Liver (tissue), 9 donors: ENCODE data around the gene ATXN10. TPM values are rescaled to one million over a fixed set of nuclear protein-coding genes. Genes with fewer than 3 reads are reported as not detected.

Experiments
- DNase-seq: peaks from one replicate; pipeline ENCODE4 v3.0.0-alpha.2; 2017; ENCODE audit warnings: low spot score
- H3K27ac ChIP-seq, 2 donors: one replicate each; pipeline ENCODE4 v1.7.0; 2013; ENCODE audit warnings: inconsistent platforms in 2 of 2, low read length in 2 of 2, control low read depth in 1 of 2, low read depth in 1 of 2, mild to moderate bottlenecking in 1 of 2
- H3K27me3 ChIP-seq, 4 donors: one replicate each; pipeline versions ENCODE4 v1.6.1 to v1.7.0; 2013; ENCODE audit warnings: low read length in 3 of 4, inconsistent platforms in 1 of 4, mild to moderate bottlenecking in 1 of 4, moderate library complexity in 1 of 4; ENCODE audit not compliant: control insufficient read depth in 4 of 4, insufficient read depth in 4 of 4
- H3K36me3 ChIP-seq, 4 donors: one replicate each; pipeline versions ENCODE4 v1.6.1 to v1.7.0; 2013; ENCODE audit warnings: low read length in 3 of 4, mild to moderate bottlenecking in 3 of 4, low read depth in 1 of 4, moderate library complexity in 1 of 4; ENCODE audit not compliant: control insufficient read depth in 4 of 4, insufficient read depth in 3 of 4
- H3K4me1 ChIP-seq, 4 donors: one replicate each; pipeline versions ENCODE4 v1.6.1 to v1.7.0; 2013; ENCODE audit warnings: low read length in 3 of 4, mild to moderate bottlenecking in 3 of 4, moderate library complexity in 1 of 4; ENCODE audit not compliant: control insufficient read depth in 4 of 4, insufficient read depth in 4 of 4
- H3K4me3 ChIP-seq, 3 donors: one replicate each; pipeline versions ENCODE4 v1.6.1 to v1.7.0; 2013; ENCODE audit warnings: low read length in 3 of 3, control low read depth in 1 of 3, low read depth in 1 of 3, mild to moderate bottlenecking in 1 of 3
- H3K9ac ChIP-seq, 2 donors: one replicate each; pipeline ENCODE4 v1.7.0; 2013; ENCODE audit warnings: low read length in 2 of 2, mild to moderate bottlenecking in 2 of 2, moderate library complexity in 2 of 2, control low read depth in 1 of 2, low read depth in 1 of 2
- H3K9me3 ChIP-seq, 4 donors: one replicate each; pipeline versions ENCODE4 v1.6.1 to v1.7.0; 2013; ENCODE audit warnings: low read length in 3 of 4; ENCODE audit not compliant: control insufficient read depth in 4 of 4
- EGR1 ChIP-seq, 2 donors: IDR thresholded peaks; 2 replicates each; pipeline ENCODE4 v1.6.1; 2016 to 2018; ENCODE audit warnings: antibody characterized with exemption in 2 of 2, low read depth in 2 of 2
- FOXA1 ChIP-seq: IDR thresholded peaks from 2 replicates; pipeline ENCODE4 v1.6.1; 2016; ENCODE audit warnings: antibody characterized with exemption
- FOXA2 ChIP-seq: IDR thresholded peaks from 2 replicates; pipeline ENCODE4 v1.6.1; 2016; ENCODE audit warnings: antibody characterized with exemption
- GABPA ChIP-seq, 2 donors: IDR thresholded peaks in 1 of 2; conservative IDR thresholded peaks in 1 of 2; 2 replicates each; pipeline ENCODE4 v1.6.1; 2016; ENCODE audit warnings: antibody characterized with exemption in 2 of 2, mild to moderate bottlenecking in 1 of 2, moderate library complexity in 1 of 2
- HNF4A ChIP-seq, 2 donors: conservative IDR thresholded peaks; 2 replicates each; pipeline ENCODE4 v1.6.1; 2016; ENCODE audit warnings: antibody characterized with exemption in 2 of 2, mild to moderate bottlenecking in 2 of 2
- HNF4G ChIP-seq: IDR thresholded peaks from 2 replicates; pipeline ENCODE4 v1.6.1; 2016; ENCODE audit warnings: antibody characterized with exemption
- NR2F2 ChIP-seq: IDR thresholded peaks from 2 replicates; pipeline ENCODE4 v1.6.1; 2016; ENCODE audit warnings: antibody characterized with exemption
- RXRA ChIP-seq, 2 donors: IDR thresholded peaks; 2 replicates each; pipeline ENCODE4 v1.6.1; 2017 to 2018; ENCODE audit warnings: antibody characterized with exemption in 2 of 2, mild to moderate bottlenecking in 1 of 2
- TAF1 ChIP-seq: conservative IDR thresholded peaks from 2 replicates; pipeline ENCODE4 v1.6.1; 2016; ENCODE audit warnings: antibody characterized with exemption, mild to moderate bottlenecking
- YY1 ChIP-seq: IDR thresholded peaks from 2 replicates; pipeline ENCODE4 v1.6.1; 2016; ENCODE audit warnings: antibody characterized with exemption, mild to moderate bottlenecking
- WGBS: extraction: QIAGEN DNeasy Blood & Tissue Kit; methylation state at CpG from one replicate; pipeline ENCODE4 v1.1.7; 2013; 5-methylcytosine and 5-hydroxymethylcytosine counted together
- polyA plus RNA-seq, 2 donors: library from polyadenylated mRNA; stranded (reverse) in 1 of 2; unstranded in 1 of 2; fragments of 200-250 nt in 1 of 2; fragments of >200 nt in 1 of 2; fragmentation: Nextera tagmentation in 1 of 2; extraction: Ambion mirVana in 1 of 2; gene quantifications; one replicate each; pipeline versions ENCODE4 v1.2.1 to v1.2.3, GENCODE V29; 2013 to 2015
- total RNA-seq, 2 donors: library from RNA; depleted of rRNA; stranded (reverse); fragments of >200 nt; gene quantifications; one replicate each; pipeline ENCODE4 v1.2.3, GENCODE V29; 2014
- TF ChIP-seq, protein P1 (sequence below): fragments of 150-350 bp; IDR thresholded peaks from 2 replicates; pipeline ENCODE4 v1.5.1; 2017; ENCODE audit warnings: improper control_type of control experiment, low read depth, low read length; ENCODE audit not compliant: missing input control
- TF ChIP-seq, protein P2 (sequence below): IDR thresholded peaks from 2 replicates; pipeline ENCODE4 v1.6.1; 2016; ENCODE audit warnings: antibody characterized with exemption
- TF ChIP-seq, protein P3 (sequence below): IDR thresholded peaks from 2 replicates; pipeline ENCODE4 v1.6.1; 2016; ENCODE audit warnings: antibody characterized with exemption
- TF ChIP-seq, protein P4 (sequence below): IDR thresholded peaks from 2 replicates; pipeline ENCODE4 v1.6.1; 2016; ENCODE audit warnings: antibody characterized with exemption
- TF ChIP-seq, protein P5 (sequence below): IDR thresholded peaks from 2 replicates; pipeline ENCODE4 v1.6.1; 2016; ENCODE audit warnings: antibody characterized with exemption, mild to moderate bottlenecking
- donor health status: healthy.
- donor health status: healthy.
- donor health status: healthy.
- donor health status: healthy.
- donor health status: healthy.

Gene ATXN10
- total and polyA plus RNA-seq, 4 donors, result 34.9 to 100 (median 69.7) TPM

DNA sequence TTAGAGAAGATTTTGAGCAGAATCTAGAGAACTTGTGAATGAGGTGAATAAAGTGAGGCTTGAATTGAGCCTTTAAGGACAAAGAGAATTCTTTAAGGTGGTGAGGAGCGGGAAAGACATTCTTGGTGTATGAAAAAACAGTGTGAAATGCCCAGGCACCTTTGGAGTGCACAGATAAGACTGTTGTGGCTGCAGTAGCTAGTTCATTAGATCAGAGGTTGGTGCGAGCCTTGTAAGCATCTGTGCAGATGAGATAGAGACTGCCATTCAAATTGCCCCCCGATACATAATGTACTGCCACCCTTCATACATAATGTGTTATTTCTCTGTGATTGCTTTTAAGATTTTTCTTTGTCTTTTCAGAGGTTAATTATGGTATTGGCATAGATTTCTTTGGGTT, 31.3 kb downstream of the ATXN10 start:
- no peaks in the 10 kb centered on the region for H3K9me3 ChIP-seq
- peaks cover 0 to 3% (median under 1%) of the 10 kb centered on the region in 4 donors for H3K4me1 ChIP-seq
- H3K9ac ChIP-seq, result no peak overlapping the region
- no peak for DNase-seq
- H3K36me3 ChIP-seq, result peaks cover 1 to 31% (median 23%) of the 10 kb centered on the region in 4 donors
- H3K4me3 ChIP-seq, result no peak overlapping the region
- no peak overlapping the region for H3K27ac ChIP-seq
- WGBS, result 97% methylated on average over 3 of the region's 3 CpGs
- H3K27me3 ChIP-seq, result no peaks in the 10 kb centered on the region
- TF ChIP-seq, protein P1, sequence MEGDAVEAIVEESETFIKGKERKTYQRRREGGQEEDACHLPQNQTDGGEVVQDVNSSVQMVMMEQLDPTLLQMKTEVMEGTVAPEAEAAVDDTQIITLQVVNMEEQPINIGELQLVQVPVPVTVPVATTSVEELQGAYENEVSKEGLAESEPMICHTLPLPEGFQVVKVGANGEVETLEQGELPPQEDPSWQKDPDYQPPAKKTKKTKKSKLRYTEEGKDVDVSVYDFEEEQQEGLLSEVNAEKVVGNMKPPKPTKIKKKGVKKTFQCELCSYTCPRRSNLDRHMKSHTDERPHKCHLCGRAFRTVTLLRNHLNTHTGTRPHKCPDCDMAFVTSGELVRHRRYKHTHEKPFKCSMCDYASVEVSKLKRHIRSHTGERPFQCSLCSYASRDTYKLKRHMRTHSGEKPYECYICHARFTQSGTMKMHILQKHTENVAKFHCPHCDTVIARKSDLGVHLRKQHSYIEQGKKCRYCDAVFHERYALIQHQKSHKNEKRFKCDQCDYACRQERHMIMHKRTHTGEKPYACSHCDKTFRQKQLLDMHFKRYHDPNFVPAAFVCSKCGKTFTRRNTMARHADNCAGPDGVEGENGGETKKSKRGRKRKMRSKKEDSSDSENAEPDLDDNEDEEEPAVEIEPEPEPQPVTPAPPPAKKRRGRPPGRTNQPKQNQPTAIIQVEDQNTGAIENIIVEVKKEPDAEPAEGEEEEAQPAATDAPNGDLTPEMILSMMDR, result no peak
- TF ChIP-seq, protein P2, sequence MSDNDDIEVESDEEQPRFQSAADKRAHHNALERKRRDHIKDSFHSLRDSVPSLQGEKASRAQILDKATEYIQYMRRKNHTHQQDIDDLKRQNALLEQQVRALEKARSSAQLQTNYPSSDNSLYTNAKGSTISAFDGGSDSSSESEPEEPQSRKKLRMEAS, result no peak
- TF ChIP-seq FOXA1 (no peak), FOXA2 (no peak), NR2F2 (no peak), EGR1 (IDR thresholded peaks at IDR 0.05; ENCODE audit: low read depth in 2 of 2) (no peak), RXRA (IDR thresholded peaks at IDR 0.05) (no peak), HNF4G (no peak)
- TF ChIP-seq, protein P3, sequence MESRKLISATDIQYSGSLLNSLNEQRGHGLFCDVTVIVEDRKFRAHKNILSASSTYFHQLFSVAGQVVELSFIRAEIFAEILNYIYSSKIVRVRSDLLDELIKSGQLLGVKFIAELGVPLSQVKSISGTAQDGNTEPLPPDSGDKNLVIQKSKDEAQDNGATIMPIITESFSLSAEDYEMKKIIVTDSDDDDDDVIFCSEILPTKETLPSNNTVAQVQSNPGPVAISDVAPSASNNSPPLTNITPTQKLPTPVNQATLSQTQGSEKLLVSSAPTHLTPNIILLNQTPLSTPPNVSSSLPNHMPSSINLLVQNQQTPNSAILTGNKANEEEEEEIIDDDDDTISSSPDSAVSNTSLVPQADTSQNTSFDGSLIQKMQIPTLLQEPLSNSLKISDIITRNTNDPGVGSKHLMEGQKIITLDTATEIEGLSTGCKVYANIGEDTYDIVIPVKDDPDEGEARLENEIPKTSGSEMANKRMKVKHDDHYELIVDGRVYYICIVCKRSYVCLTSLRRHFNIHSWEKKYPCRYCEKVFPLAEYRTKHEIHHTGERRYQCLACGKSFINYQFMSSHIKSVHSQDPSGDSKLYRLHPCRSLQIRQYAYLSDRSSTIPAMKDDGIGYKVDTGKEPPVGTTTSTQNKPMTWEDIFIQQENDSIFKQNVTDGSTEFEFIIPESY, result no peak

DNA sequence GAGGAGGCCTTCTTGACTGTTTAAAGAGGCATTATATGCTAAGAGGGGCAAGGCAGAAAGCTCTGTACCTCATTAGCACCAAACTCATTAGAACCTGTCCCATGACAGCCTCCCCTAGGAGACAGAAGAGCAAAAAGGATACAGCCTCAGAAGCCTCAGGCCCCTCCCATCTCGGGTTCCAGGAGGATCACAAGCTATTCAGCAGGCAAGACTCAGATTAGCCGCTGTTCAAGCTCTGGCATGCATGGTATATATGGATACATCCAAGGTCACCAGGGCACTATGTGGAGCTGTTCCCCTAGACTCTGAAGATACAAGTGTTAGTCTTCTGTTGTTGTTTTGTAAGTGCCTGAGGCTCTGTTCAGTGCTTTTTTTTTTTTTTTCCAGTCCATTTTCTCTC, 32.1 kb downstream of the ATXN10 start:
- peaks cover 1 to 29% (median 21%) of the 10 kb centered on the region in 4 donors for H3K36me3 ChIP-seq
- H3K9me3 ChIP-seq, result no peaks in the 10 kb centered on the region
- WGBS, result 93% methylated on average over 2 of the region's 2 CpGs
- peaks cover 0 to 10% (median 4%) of the 10 kb centered on the region in 4 donors for H3K4me1 ChIP-seq
- no peak overlapping the region for H3K9ac ChIP-seq
- H3K27me3 ChIP-seq, result no peaks in the 10 kb centered on the region
- H3K4me3 ChIP-seq, result no peak overlapping the region
- TF ChIP-seq, protein P2, result no peak
- TF ChIP-seq, protein P1, result no peak
- no peak for TF ChIP-seq HNF4A (conservative IDR thresholded peaks at IDR 0.05)
- TF ChIP-seq YY1, result no peak
- TF ChIP-seq TAF1, result no peak
- no peak for TF ChIP-seq FOXA2
- no peak for TF ChIP-seq GABPA (IDR thresholded peaks at IDR 0.05 in 1 of 2, conservative IDR thresholded peaks at IDR 0.05 in 1 of 2)
- no peak for TF ChIP-seq FOXA1
- TF ChIP-seq, protein P4, sequence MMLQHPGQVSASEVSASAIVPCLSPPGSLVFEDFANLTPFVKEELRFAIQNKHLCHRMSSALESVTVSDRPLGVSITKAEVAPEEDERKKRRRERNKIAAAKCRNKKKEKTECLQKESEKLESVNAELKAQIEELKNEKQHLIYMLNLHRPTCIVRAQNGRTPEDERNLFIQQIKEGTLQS, result no peak
- no peak for TF ChIP-seq NR2F2
- TF ChIP-seq, protein P3, result no peak
- TF ChIP-seq RXRA (IDR thresholded peaks at IDR 0.05), result no peak
- TF ChIP-seq, protein P5, sequence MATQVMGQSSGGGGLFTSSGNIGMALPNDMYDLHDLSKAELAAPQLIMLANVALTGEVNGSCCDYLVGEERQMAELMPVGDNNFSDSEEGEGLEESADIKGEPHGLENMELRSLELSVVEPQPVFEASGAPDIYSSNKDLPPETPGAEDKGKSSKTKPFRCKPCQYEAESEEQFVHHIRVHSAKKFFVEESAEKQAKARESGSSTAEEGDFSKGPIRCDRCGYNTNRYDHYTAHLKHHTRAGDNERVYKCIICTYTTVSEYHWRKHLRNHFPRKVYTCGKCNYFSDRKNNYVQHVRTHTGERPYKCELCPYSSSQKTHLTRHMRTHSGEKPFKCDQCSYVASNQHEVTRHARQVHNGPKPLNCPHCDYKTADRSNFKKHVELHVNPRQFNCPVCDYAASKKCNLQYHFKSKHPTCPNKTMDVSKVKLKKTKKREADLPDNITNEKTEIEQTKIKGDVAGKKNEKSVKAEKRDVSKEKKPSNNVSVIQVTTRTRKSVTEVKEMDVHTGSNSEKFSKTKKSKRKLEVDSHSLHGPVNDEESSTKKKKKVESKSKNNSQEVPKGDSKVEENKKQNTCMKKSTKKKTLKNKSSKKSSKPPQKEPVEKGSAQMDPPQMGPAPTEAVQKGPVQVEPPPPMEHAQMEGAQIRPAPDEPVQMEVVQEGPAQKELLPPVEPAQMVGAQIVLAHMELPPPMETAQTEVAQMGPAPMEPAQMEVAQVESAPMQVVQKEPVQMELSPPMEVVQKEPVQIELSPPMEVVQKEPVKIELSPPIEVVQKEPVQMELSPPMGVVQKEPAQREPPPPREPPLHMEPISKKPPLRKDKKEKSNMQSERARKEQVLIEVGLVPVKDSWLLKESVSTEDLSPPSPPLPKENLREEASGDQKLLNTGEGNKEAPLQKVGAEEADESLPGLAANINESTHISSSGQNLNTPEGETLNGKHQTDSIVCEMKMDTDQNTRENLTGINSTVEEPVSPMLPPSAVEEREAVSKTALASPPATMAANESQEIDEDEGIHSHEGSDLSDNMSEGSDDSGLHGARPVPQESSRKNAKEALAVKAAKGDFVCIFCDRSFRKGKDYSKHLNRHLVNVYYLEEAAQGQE, result no peak
- no peak for TF ChIP-seq EGR1 (IDR thresholded peaks at IDR 0.05; ENCODE audit: low read depth in 2 of 2)
- TF ChIP-seq HNF4G, result no peak
- no peak overlapping the region for H3K27ac ChIP-seq
- DNase-seq, result no peak
